ENCODE measurements around the gene RAVER2. TPM values are rescaled to one million over a fixed set of nuclear protein-coding genes. Genes with fewer than 3 reads are reported as not detected.

The RAVER2 gene
- total and polyA plus RNA-seq, 2 experiments from 2014 or later, result 7.8 to 24.6 TPM

DNA sequence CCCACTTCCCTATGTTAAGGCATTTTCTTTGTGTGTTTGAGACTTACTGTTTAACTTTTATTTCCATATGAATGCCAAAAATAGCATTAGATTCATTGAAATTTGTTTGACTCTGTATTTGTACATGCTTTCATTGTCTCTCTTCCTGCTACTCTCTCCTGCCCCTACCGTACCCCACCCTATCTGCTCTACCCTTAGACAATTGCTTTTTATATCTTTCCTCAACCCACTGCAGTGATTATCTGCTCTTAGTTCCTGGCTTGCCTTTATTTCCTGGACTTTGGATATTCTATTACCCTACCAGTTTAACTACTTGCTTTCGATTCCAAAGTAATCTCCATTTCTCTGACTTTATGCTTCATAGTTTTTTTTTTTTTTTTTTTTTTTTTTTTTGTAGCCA lies 10.5 kb downstream of the RAVER2 start:
- H3K9me3 Mint-ChIP-seq, result no peaks in the 10 kb centered on the region
- no peaks in the 10 kb centered on the region for H3F3A ChIP-seq (replicated peaks; ENCODE audit: low read depth)
- no peaks in the 10 kb centered on the region for H3K27me3 ChIP-seq (ENCODE audit: insufficient read depth)
- TF ChIP-seq CTCF (conservative IDR thresholded peaks at IDR 0.05; ENCODE audit: low read depth in 2 of 2) (no peak), STAT1 (IDR thresholded peaks at IDR 0.05; ENCODE audit: unreplicated experiment) (no peak), ZNF331 (CRISPR knock-in tag; IDR thresholded peaks at IDR 0.05; ENCODE audit: low read depth) (no peak), REST (IDR thresholded peaks at IDR 0.05; ENCODE audit: unreplicated experiment) (no peak), ZNF114 (CRISPR knock-in tag; IDR thresholded peaks at IDR 0.05) (no peak), EZH2phosphoT487 (IDR thresholded peaks at IDR 0.05; ENCODE audit: unreplicated experiment) (no peak), JUNB (IDR thresholded peaks at IDR 0.05; ENCODE audit: unreplicated experiment) (no peak), CREB1 (CRISPR knock-in tag; IDR thresholded peaks at IDR 0.05; ENCODE audit: low read depth) (no peak), NANOG (IDR thresholded peaks at IDR 0.05; ENCODE audit: borderline replicate concordance) (no peak), EZH2 (IDR thresholded peaks at IDR 0.05; ENCODE audit: low read depth, unreplicated experiment) (no peak), POLR2AphosphoS5 (IDR thresholded peaks at IDR 0.05; ENCODE audit: low read depth) (no peak)
- TF ChIP-seq, protein P1, sequence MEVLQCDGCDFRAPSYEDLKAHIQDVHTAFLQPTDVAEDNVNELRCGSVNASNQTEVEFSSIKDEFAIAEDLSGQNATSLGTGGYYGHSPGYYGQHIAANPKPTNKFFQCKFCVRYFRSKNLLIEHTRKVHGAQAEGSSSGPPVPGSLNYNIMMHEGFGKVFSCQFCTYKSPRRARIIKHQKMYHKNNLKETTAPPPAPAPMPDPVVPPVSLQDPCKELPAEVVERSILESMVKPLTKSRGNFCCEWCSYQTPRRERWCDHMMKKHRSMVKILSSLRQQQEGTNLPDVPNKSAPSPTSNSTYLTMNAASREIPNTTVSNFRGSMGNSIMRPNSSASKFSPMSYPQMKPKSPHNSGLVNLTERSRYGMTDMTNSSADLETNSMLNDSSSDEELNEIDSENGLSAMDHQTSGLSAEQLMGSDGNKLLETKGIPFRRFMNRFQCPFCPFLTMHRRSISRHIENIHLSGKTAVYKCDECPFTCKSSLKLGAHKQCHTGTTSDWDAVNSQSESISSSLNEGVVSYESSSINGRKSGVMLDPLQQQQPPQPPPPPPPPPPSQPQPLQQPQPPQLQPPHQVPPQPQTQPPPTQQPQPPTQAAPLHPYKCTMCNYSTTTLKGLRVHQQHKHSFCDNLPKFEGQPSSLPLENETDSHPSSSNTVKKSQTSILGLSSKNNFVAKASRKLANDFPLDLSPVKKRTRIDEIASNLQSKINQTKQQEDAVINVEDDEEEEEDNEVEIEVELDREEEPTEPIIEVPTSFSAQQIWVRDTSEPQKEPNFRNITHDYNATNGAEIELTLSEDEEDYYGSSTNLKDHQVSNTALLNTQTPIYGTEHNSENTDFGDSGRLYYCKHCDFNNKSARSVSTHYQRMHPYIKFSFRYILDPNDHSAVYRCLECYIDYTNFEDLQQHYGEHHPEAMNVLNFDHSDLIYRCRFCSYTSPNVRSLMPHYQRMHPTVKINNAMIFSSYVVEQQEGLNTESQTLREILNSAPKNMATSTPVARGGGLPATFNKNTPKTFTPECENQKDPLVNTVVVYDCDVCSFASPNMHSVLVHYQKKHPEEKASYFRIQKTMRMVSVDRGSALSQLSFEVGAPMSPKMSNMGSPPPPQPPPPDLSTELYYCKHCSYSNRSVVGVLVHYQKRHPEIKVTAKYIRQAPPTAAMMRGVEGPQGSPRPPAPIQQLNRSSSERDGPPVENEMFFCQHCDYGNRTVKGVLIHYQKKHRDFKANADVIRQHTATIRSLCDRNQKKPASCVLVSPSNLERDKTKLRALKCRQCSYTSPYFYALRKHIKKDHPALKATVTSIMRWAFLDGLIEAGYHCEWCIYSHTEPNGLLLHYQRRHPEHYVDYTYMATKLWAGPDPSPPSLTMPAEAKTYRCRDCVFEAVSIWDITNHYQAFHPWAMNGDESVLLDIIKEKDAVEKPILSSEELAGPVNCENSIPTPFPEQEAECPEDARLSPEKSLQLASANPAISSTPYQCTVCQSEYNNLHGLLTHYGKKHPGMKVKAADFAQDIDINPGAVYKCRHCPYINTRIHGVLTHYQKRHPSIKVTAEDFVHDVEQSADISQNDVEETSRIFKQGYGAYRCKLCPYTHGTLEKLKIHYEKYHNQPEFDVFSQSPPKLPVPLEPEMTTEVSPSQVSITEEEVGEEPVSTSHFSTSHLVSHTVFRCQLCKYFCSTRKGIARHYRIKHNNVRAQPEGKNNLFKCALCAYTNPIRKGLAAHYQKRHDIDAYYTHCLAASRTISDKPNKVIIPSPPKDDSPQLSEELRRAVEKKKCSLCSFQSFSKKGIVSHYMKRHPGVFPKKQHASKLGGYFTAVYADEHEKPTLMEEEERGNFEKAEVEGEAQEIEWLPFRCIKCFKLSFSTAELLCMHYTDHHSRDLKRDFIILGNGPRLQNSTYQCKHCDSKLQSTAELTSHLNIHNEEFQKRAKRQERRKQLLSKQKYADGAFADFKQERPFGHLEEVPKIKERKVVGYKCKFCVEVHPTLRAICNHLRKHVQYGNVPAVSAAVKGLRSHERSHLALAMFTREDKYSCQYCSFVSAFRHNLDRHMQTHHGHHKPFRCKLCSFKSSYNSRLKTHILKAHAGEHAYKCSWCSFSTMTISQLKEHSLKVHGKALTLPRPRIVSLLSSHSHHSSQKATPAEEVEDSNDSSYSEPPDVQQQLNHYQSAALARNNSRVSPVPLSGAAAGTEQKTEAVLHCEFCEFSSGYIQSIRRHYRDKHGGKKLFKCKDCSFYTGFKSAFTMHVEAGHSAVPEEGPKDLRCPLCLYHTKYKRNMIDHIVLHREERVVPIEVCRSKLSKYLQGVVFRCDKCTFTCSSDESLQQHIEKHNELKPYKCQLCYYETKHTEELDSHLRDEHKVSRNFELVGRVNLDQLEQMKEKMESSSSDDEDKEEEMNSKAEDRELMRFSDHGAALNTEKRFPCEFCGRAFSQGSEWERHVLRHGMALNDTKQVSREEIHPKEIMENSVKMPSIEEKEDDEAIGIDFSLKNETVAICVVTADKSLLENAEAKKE (CRISPR knock-in tag; IDR thresholded peaks at IDR 0.05), result no peak
- TF ChIP-seq, protein P2, sequence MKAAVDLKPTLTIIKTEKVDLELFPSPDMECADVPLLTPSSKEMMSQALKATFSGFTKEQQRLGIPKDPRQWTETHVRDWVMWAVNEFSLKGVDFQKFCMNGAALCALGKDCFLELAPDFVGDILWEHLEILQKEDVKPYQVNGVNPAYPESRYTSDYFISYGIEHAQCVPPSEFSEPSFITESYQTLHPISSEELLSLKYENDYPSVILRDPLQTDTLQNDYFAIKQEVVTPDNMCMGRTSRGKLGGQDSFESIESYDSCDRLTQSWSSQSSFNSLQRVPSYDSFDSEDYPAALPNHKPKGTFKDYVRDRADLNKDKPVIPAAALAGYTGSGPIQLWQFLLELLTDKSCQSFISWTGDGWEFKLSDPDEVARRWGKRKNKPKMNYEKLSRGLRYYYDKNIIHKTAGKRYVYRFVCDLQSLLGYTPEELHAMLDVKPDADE (IDR thresholded peaks at IDR 0.05), result no peak
- H3K27ac ChIP-seq (ENCODE audit: low read depth), result no peak overlapping the region
- no peak overlapping the region for H3K4me3 ChIP-seq
- peaks cover 14% of the 10 kb centered on the region for H3K4me1 ChIP-seq (ENCODE audit: insufficient read depth)
- H3K27ac Mint-ChIP-seq, result no peak overlapping the region
- H3K9me2 ChIP-seq (ENCODE audit: insufficient read depth), result no peaks in the 10 kb centered on the region
- peak overlapping the region; percentile 36; the same call in 1 of the 2 replicates for H3K4me2 ChIP-seq
- peaks cover 24% of the 10 kb centered on the region for H4K20me1 ChIP-seq (replicated peaks; ENCODE audit: insufficient read depth)
- peaks cover 79% of the 10 kb centered on the region for H3K79me2 ChIP-seq (replicated peaks; ENCODE audit: insufficient read depth)
- no peak overlapping the region for H3K4me3 Mint-ChIP-seq
- H2AFZ ChIP-seq, result no peak overlapping the region
- DNase-seq (ENCODE audit: low spot score) (no peak), ATAC-seq (peak; percentile 53)
- no peaks in the 10 kb centered on the region for H3K36me3 ChIP-seq (ENCODE audit: insufficient read depth)
- H3K4me1 Mint-ChIP-seq, result peaks cover 24% of the 10 kb centered on the region
- H3K27me3 Mint-ChIP-seq (ENCODE audit: insufficient read depth, low read depth, poor library complexity), result no peaks in the 10 kb centered on the region
- peaks cover 7% of the 10 kb centered on the region; the same call in 2 of the 3 replicates for H3K36me3 Mint-ChIP-seq (ENCODE audit: low read depth)

All from GM23338 (cell line).